Activated CD4-positive, alpha-beta T cell treated with anti-CD3 and anti-CD28 coated beads, Interleukin-10, Interleukin-2, amounts not matched to agents 100 ng/mL and 50 ng/mL, durations not matched to agents 16 hours and 8 hours (primary cell): ENCODE data around the gene UBAP2L.
A peak's percentile ranks its signal among the peaks of the same experiment; 100 is the strongest.
"Not testable (repeated sequence)": the region's sequence is repeated elsewhere in the genome, so short reads cannot be mapped to it uniquely, and the experiment has no call there.

Experiments used
- DNase-seq: peaks from one replicate; pipeline ENCODE4 v3.0.0-alpha.2; 2020

The UBAP2L gene

GRCh38 chr1:154198756-154199562, 21.8 kb upstream of the UBAP2L start:
- peak; percentile 52 for DNase-seq

DNA sequence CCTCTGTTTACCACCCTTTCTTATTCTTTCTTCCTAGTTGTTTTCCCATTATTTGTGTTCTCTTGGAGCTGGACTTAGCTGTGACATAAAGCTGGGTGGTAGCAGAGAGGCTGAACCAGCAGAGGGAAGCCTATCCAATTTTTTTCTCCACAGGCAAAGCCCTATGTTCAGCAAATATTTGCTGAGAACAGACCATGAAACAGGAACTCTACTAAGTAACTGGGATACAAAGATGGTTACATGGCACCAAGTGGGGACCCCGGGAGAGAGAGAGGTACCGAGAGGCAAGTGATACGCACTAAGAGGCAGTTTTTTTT, 21.2 kb upstream of the UBAP2L start:
- DNase-seq, result no peak

DNA sequence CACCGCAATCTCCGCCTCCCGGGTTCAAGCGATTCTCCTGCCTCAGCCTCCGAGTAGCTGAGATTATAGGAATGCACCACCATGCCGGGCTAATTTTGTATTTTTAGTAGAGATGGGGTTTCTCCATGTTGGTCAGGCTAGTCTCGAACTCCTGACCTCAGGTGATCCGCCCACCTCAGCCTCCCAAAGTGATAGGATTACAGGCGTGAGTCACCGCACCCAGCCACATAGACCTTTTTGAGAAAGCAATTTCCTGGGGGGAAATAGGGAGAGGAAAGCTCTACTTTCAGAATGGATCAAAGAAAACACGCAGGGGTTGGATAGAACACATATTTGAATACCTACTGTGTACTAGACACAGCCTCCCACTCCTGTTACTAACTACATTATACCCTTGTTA, 15.0 kb upstream of the UBAP2L start:
- DNase-seq, result peak; percentile 30

- DNase-seq, result peak; percentile 45
Measured at GRCh38 chr1:154206196-154206595, 14.6 kb upstream of the UBAP2L start, which contains the start of gene CFAP141. CFAP141 (minus strand) TSS chr1:154206333; CDS start chr1:154206307, 26 bp downstream.

- no peak for DNase-seq
Measured at GRCh38 chr1:154207262-154207661, 13.5 kb upstream of the UBAP2L start.

- DNase-seq, result no peak
Measured at GRCh38 chr1:154208677-154209388, 11.9 kb upstream of the UBAP2L start.

DNA sequence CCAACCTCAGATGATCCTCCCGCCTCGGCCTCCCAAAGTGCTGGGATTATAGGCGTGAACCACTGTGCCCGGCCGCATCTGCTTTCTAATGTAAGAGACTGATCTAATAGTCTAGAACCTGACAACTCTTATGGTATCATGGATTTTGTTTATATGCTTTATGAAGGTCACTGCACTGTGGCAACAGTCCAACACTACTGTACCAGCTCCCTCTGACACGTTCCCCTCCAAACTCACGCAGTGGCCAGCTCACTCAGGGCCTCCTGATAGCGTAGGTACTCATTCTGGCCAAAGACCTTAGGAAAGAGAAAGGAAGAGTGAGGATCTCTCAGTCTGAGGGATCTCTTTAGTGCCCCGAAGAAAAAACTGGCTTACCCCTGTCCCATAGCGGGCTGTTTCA, 8.7 kb upstream of the UBAP2L start:
- no peak for DNase-seq

- peak; percentile 41 for DNase-seq
Measured at GRCh38 chr1:154213274-154213673, 7.5 kb upstream of the UBAP2L start.

GRCh38 chr1:154218545-154218944, 2.2 kb upstream of the UBAP2L start:
- no peak for DNase-seq

DNA sequence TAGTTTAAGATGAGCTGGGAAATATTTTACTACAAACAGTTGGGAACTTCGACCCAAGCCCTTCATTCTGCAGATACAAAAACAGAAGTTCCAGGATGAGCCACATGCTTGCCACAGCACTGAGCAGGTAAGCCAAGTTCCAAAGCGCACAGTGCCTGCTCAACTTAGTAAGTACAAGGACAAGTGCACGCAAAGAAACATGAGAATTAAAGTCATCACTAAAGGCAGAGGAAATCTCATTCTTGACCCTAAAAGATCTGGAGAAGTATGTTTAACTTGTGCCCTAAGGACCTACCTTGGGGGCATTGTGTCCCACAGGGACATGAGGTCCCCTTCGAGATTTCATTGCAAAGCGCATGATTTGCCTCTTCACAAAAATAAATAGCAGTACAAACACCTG, 1.2 kb upstream of the UBAP2L start:
- no peak for DNase-seq

GRCh38 chr1:154220970-154221277, 169 bp downstream of the UBAP2L start:
- DNase-seq, result no peak

- DNase-seq, result peak; percentile 71
Measured at GRCh38 chr1:154221278-154222001, 685 bp downstream of the UBAP2L start.

- DNase-seq, result no peak
Measured at GRCh38 chr1:154222518-154222917, 1.8 kb downstream of the UBAP2L start.

- no peak for DNase-seq
Measured at GRCh38 chr1:154222918-154223317, 2.2 kb downstream of the UBAP2L start.

DNA sequence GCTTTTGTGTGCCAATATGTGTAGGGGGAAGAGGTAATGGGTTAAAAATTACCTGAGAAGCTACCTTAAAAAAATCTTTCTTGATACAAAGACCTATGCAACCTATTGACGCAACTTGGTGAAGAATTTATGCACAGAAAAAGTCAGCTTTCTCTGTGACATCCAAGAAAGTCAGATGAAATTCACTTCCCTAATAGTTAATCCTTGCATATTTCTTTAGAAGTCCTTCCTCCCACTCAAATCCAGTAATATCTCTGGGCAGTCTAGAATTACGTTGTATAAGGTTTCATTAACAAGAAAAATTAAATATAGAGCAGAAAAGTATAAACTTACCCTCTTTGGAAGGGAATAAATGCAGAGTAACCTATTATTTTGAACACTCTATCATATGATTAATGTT, 2.9 kb downstream of the UBAP2L start:
- DNase-seq, result no peak

DNA sequence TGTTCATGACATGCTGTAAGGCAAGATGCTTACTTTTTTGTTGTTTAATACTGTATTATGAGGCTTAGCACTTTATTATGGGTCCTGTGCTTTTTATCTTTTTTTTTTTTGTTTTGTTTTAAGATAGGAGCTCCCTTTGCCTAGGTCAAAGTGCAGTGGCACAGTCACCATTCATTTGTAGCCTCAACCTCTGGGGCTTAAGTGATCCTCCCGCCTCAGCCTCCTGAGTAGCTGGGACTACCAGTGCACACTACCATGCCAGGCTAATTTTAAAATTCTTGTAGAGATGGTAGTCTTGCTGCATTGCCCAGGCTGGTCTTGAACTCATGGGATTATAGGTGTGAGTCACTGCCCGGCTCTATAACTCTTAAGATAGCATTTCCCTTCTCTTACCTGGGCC, 4.6 kb downstream of the UBAP2L start:
- no peak for DNase-seq

GRCh38 chr1:154231112-154231511, 10.4 kb downstream of the UBAP2L start:
- not testable (repeated sequence) for DNase-seq

DNA sequence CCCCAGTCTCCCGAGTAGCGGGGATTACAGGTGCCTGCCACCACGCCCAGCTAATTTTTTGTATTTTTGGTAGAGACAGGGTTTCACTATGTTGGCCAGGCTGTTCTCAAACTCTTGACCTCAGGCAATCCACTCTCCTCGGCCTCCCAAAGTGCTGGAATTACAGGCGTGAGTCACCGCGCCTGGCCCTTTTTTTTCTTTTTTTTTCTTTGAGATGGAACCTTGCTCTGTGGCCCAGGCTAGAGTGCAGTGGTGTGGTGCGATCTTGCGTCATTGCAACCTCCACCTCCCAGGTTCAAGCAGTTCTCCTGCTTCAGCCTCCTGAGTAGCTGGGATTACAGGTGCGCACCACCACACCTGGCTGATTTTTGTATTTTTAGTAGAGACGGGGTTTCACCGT, 12.4 kb downstream of the UBAP2L start:
- not testable (repeated sequence) for DNase-seq

- DNase-seq, result no peak
Measured at GRCh38 chr1:154236855-154237254, 16.1 kb downstream of the UBAP2L start.

DNA sequence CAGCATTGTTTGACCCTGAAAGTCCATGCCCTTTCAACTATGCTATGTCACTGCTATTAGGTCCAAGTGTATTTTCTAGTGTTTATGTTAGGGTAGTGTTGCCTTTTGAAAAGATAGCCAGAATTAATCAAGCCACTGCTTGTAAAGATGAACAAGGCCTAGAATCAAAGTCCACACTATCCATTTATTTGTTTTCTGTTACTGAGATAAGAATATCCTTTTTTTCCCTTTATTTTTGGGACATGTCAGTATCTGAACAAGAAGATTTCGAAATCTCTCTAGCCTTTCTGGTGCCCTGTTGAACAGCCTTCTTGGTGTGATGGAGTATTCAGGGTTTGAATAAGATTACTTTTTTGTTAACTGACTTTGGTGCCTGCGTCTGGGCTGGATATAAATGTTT, 16.7 kb downstream of the UBAP2L start:
- no peak for DNase-seq

GRCh38 chr1:154237880-154238506, 17.2 kb downstream of the UBAP2L start:
- DNase-seq, result no peak

DNA sequence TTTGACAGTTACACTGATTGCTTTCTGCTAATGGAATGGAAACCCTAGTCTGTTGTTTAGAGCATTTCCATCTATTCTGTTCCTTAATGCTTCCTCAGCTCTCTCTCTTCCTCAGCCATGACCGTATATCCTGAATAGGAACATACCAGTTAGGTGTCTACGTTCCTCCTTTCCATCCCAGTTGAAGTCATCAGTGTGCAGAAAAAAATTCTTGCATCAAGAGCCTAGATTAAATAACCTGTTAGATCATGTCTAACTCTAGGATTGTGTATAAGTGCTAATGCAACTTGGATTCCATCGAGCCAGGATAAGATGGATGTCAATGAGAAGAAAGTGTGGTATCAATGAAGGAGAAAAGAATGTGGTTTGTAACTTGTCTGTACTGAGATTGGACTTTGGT, 18.7 kb downstream of the UBAP2L start:
- DNase-seq, result no peak

GRCh38 chr1:154240294-154240833, 19.6 kb downstream of the UBAP2L start:
- DNase-seq, result no peak
